Activated naive CD8-positive, alpha-beta T cell (primary cell): ENCODE results near the gene RPS6KL1.

ENCODE experiments used
- H3K27ac Mint-ChIP-seq: one replicate; pipeline ENCODE4 v1.8.0; 2021; ENCODE audit warnings: mixed read lengths
- H3K27me3 Mint-ChIP-seq: one replicate; pipeline ENCODE4 v1.8.0; 2021; ENCODE audit warnings: mixed read lengths
- H3K36me3 Mint-ChIP-seq: one replicate; pipeline ENCODE4 v1.8.0; 2021; ENCODE audit warnings: mixed read lengths
- H3K4me1 Mint-ChIP-seq: one replicate; pipeline ENCODE4 v1.8.0; 2021; ENCODE audit warnings: low read depth, mixed read lengths
- H3K4me3 Mint-ChIP-seq: one replicate; pipeline ENCODE4 v1.8.0; 2021; ENCODE audit warnings: mild to moderate bottlenecking, mixed read lengths
- H3K9me3 Mint-ChIP-seq: one replicate; pipeline ENCODE4 v1.8.0; 2021; ENCODE audit warnings: low read depth, mixed read lengths

RPS6KL1 gene

GRCh38 chr14:74915426-74915825, 7.6 kb downstream of the RPS6KL1 start:
- no peaks in the 10 kb centered on the region for H3K9me3 Mint-ChIP-seq
- H3K4me3 Mint-ChIP-seq = no peak overlapping the region
- no peaks in the 10 kb centered on the region for H3K36me3 Mint-ChIP-seq
- no peaks in the 10 kb centered on the region for H3K4me1 Mint-ChIP-seq
- H3K27ac Mint-ChIP-seq = no peak overlapping the region
- H3K27me3 Mint-ChIP-seq = no peaks in the 10 kb centered on the region

GRCh38 chr14:74913986-74914573, 9.0 kb downstream of the RPS6KL1 start:
- H3K9me3 Mint-ChIP-seq = no peaks in the 10 kb centered on the region
- H3K36me3 Mint-ChIP-seq = no peaks in the 10 kb centered on the region
- H3K4me1 Mint-ChIP-seq = no peaks in the 10 kb centered on the region
- no peaks in the 10 kb centered on the region for H3K27me3 Mint-ChIP-seq
- no peak overlapping the region for H3K27ac Mint-ChIP-seq
- H3K4me3 Mint-ChIP-seq = no peak overlapping the region

GRCh38 chr14:74913393-74913910, 9.6 kb downstream of the RPS6KL1 start:
- no peaks in the 10 kb centered on the region for H3K4me1 Mint-ChIP-seq
- H3K9me3 Mint-ChIP-seq = no peaks in the 10 kb centered on the region
- H3K36me3 Mint-ChIP-seq = no peaks in the 10 kb centered on the region
- no peak overlapping the region for H3K4me3 Mint-ChIP-seq
- H3K27ac Mint-ChIP-seq = no peak overlapping the region
- no peaks in the 10 kb centered on the region for H3K27me3 Mint-ChIP-seq

GRCh38 chr14:74912801-74913200, 10.3 kb downstream of the RPS6KL1 start:
- Mint-ChIP-seq H3K4me3 (no peak overlapping the region), H3K27me3 (no peaks in the 10 kb centered on the region), H3K9me3 (no peaks in the 10 kb centered on the region), H3K36me3 (no peaks in the 10 kb centered on the region), H3K4me1 (no peaks in the 10 kb centered on the region), H3K27ac (no peak overlapping the region)

GRCh38 chr14:74912111-74912510, 10.9 kb downstream of the RPS6KL1 start:
- Mint-ChIP-seq H3K27me3 (no peaks in the 10 kb centered on the region), H3K4me1 (peaks cover 3% of the 10 kb centered on the region), H3K36me3 (no peaks in the 10 kb centered on the region), H3K9me3 (no peaks in the 10 kb centered on the region), H3K4me3 (no peak overlapping the region), H3K27ac (no peak overlapping the region)

GRCh38 chr14:74911704-74912103, 11.4 kb downstream of the RPS6KL1 start:
- H3K36me3 Mint-ChIP-seq = no peaks in the 10 kb centered on the region
- no peaks in the 10 kb centered on the region for H3K27me3 Mint-ChIP-seq
- peaks cover 4% of the 10 kb centered on the region for H3K4me1 Mint-ChIP-seq
- no peak overlapping the region for H3K27ac Mint-ChIP-seq
- no peak overlapping the region for H3K4me3 Mint-ChIP-seq
- no peaks in the 10 kb centered on the region for H3K9me3 Mint-ChIP-seq

- Mint-ChIP-seq H3K27ac (no peak overlapping the region), H3K36me3 (no peaks in the 10 kb centered on the region), H3K27me3 (no peaks in the 10 kb centered on the region), H3K9me3 (no peaks in the 10 kb centered on the region), H3K4me1 (peaks cover 4% of the 10 kb centered on the region), H3K4me3 (no peak overlapping the region)
Measured at GRCh38 chr14:74911221-74911620, 11.8 kb downstream of the RPS6KL1 start.

- no peak overlapping the region for H3K4me3 Mint-ChIP-seq
- H3K4me1 Mint-ChIP-seq = peaks cover 6% of the 10 kb centered on the region
- no peaks in the 10 kb centered on the region for H3K36me3 Mint-ChIP-seq
- no peaks in the 10 kb centered on the region for H3K27me3 Mint-ChIP-seq
- no peaks in the 10 kb centered on the region for H3K9me3 Mint-ChIP-seq
- no peak overlapping the region for H3K27ac Mint-ChIP-seq
Measured at GRCh38 chr14:74910556-74910955, 12.5 kb downstream of the RPS6KL1 start.

GRCh38 chr14:74909911-74910310, 13.1 kb downstream of the RPS6KL1 start:
- Mint-ChIP-seq H3K4me1 (peaks cover 6% of the 10 kb centered on the region), H3K4me3 (no peak overlapping the region), H3K9me3 (no peaks in the 10 kb centered on the region), H3K36me3 (no peaks in the 10 kb centered on the region), H3K27ac (no peak overlapping the region), H3K27me3 (no peaks in the 10 kb centered on the region)

GRCh38 chr14:74909501-74909900, 13.6 kb downstream of the RPS6KL1 start:
- Mint-ChIP-seq H3K36me3 (no peaks in the 10 kb centered on the region), H3K9me3 (no peaks in the 10 kb centered on the region), H3K27me3 (no peaks in the 10 kb centered on the region), H3K4me3 (no peak overlapping the region), H3K4me1 (peaks cover 6% of the 10 kb centered on the region), H3K27ac (no peak overlapping the region)

GRCh38 chr14:74908861-74909341, 14.2 kb downstream of the RPS6KL1 start:
- H3K27me3 Mint-ChIP-seq = no peaks in the 10 kb centered on the region
- H3K27ac Mint-ChIP-seq = no peak overlapping the region
- no peak overlapping the region for H3K4me3 Mint-ChIP-seq
- no peaks in the 10 kb centered on the region for H3K36me3 Mint-ChIP-seq
- no peaks in the 10 kb centered on the region for H3K9me3 Mint-ChIP-seq
- H3K4me1 Mint-ChIP-seq = peaks cover 6% of the 10 kb centered on the region

- Mint-ChIP-seq H3K27me3 (no peaks in the 10 kb centered on the region), H3K27ac (no peak overlapping the region), H3K4me3 (no peak overlapping the region), H3K4me1 (peaks cover 6% of the 10 kb centered on the region), H3K36me3 (no peaks in the 10 kb centered on the region), H3K9me3 (no peaks in the 10 kb centered on the region)
Measured at GRCh38 chr14:74907744-74908143, 15.3 kb downstream of the RPS6KL1 start.

- Mint-ChIP-seq H3K36me3 (no peaks in the 10 kb centered on the region), H3K27ac (no peak overlapping the region), H3K4me1 (peaks cover 6% of the 10 kb centered on the region), H3K27me3 (no peaks in the 10 kb centered on the region), H3K4me3 (no peak overlapping the region), H3K9me3 (no peaks in the 10 kb centered on the region)
Measured at GRCh38 chr14:74906925-74907521, 16.0 kb downstream of the RPS6KL1 start.

- peak overlapping the region; percentile 72 for H3K27ac Mint-ChIP-seq
- no peaks in the 10 kb centered on the region for H3K36me3 Mint-ChIP-seq
- no peaks in the 10 kb centered on the region for H3K9me3 Mint-ChIP-seq
- H3K4me1 Mint-ChIP-seq = peaks cover 6% of the 10 kb centered on the region
- H3K4me3 Mint-ChIP-seq = no peak overlapping the region
- H3K27me3 Mint-ChIP-seq = no peaks in the 10 kb centered on the region
Measured at GRCh38 chr14:74905595-74906142, 17.4 kb downstream of the RPS6KL1 start.

GRCh38 chr14:74904635-74905503, 18.2 kb downstream of the RPS6KL1 start:
- no peaks in the 10 kb centered on the region for H3K9me3 Mint-ChIP-seq
- H3K4me1 Mint-ChIP-seq = peaks cover 6% of the 10 kb centered on the region
- peak overlapping the region; percentile 47 for H3K27ac Mint-ChIP-seq
- H3K36me3 Mint-ChIP-seq = no peaks in the 10 kb centered on the region
- H3K4me3 Mint-ChIP-seq = no peak overlapping the region
- H3K27me3 Mint-ChIP-seq = no peaks in the 10 kb centered on the region
